Sigmoid colon (tissue), 7 donors: ENCODE data around the gene KCNQ2. TPM values are rescaled to one million over a fixed set of nuclear protein-coding genes. Genes with fewer than 3 reads are reported as not detected.

Source experiments
- DNase-seq: peaks from one replicate; pipeline ENCODE4 v3.0.0-alpha.2; 2019
- H3K27ac ChIP-seq, 4 donors: fragments of 200-600 bp; sonication (generic); one replicate each; pipeline ENCODE4 v1.5.1; 2016 to 2019; ENCODE audit warnings: mild to moderate bottlenecking in 1 of 4
- H3K27me3 ChIP-seq, 3 donors: fragments of 200-600 bp; sonication (generic); one replicate each; pipeline ENCODE4 v1.5.1; 2019; ENCODE audit warnings: mild to moderate bottlenecking in 1 of 3
- H3K36me3 ChIP-seq, 4 donors: fragments of 200-600 bp; sonication (generic); one replicate each; pipeline ENCODE4 v1.5.1; 2016 to 2019
- H3K4me1 ChIP-seq, 4 donors: fragments of 200-600 bp; sonication (generic); one replicate each; pipeline ENCODE4 v1.5.1; 2017 to 2019
- H3K4me3 ChIP-seq, 4 donors: fragments of 200-600 bp; sonication (generic); one replicate each; pipeline ENCODE4 v1.5.1; 2017 to 2019; ENCODE audit warnings: mild to moderate bottlenecking in 2 of 4, moderate library complexity in 1 of 4
- H3K9me3 ChIP-seq, 4 donors: fragments of 200-600 bp in 3 of 4; sonication (generic) in 3 of 4; one replicate each; pipeline versions ENCODE4 v1.5.1 to v1.6.1; 2013 to 2019
- CTCF ChIP-seq, 4 experiments: fragments of 450-650 bp in 3 of 4; fragments of 200-600 bp in 1 of 4; IDR thresholded peaks; one replicate each; pipeline ENCODE4 v1.5.1; 2016 to 2019; ENCODE audit warnings: antibody characterized with exemption in 4 of 4, mild to moderate bottlenecking in 3 of 4, moderate library complexity in 2 of 4
- EP300 ChIP-seq, 4 donors: sonication (generic); formaldehyde crosslinking; IDR thresholded peaks; one replicate each; pipeline ENCODE4 v1.6.1; 2017; ENCODE audit warnings: antibody characterized with exemption in 4 of 4
- POLR2A ChIP-seq, 2 donors: fragments of 450-650 bp; IDR thresholded peaks; one replicate each; pipeline ENCODE4 v1.6.1; 2016; ENCODE audit warnings: antibody characterized with exemption in 2 of 2, mild to moderate bottlenecking in 2 of 2, moderate library complexity in 2 of 2
- POLR2AphosphoS5 ChIP-seq, 4 donors: sonication (generic); formaldehyde crosslinking; IDR thresholded peaks; one replicate each; pipeline ENCODE4 v1.6.1; 2017; ENCODE audit warnings: antibody characterized with exemption in 4 of 4
- WGBS, 2 donors: extraction: QIAGEN DNeasy Blood & Tissue Kit; methylation state at CpG; one replicate each; pipeline ENCODE4 v1.1.7; 2013; 5-methylcytosine and 5-hydroxymethylcytosine counted together
- intact Hi-C: fragments of 100-400 bp; cut with DNase I; formaldehyde crosslinking; loops from one replicate; pipeline ENCODE4 v1.15.1; 2023
- polyA plus RNA-seq, 3 donors: library from polyadenylated mRNA; stranded (reverse); fragments of 200-250 nt; gene quantifications; one replicate each; pipeline ENCODE4 v1.2.3, GENCODE V29; 2013
- total RNA-seq, 4 donors: library from RNA; depleted of rRNA; stranded (reverse); fragments of >200 nt; gene quantifications; one replicate each; pipeline ENCODE4 v1.1.0, GENCODE V29; 2016
- donor health status: healthy with polysubstance abuse.
- donor health status: Bipolar disorder and iron deficiency.
- donor health status: healthy.

KCNQ2 gene
- total and polyA plus RNA-seq, 7 donors, result 0.83 to 4.2 (median 1.2) TPM; not detected in 3

GRCh38 chr20:63351326-63351700, 121.1 kb downstream of the KCNQ2 start:
- intact Hi-C loops, result no loop called here
- 87 to 88% methylated on average over 12 of the region's 12 CpGs for WGBS, 2 donors
- no peak overlapping the region for H3K4me3 ChIP-seq
- no peaks in the 10 kb centered on the region for H3K36me3 ChIP-seq
- no peaks in the 10 kb centered on the region for H3K9me3 ChIP-seq
- H3K27ac ChIP-seq, result no peak overlapping the region
- no peak for TF ChIP-seq CTCF (IDR thresholded peaks at IDR 0.05)
- TF ChIP-seq POLR2A (IDR thresholded peaks at IDR 0.05), result no peak
- no peak for TF ChIP-seq POLR2AphosphoS5 (IDR thresholded peaks at IDR 0.05)
- TF ChIP-seq EP300 (IDR thresholded peaks at IDR 0.05), result no peak
- peaks cover 0 to 9% (median 4%) of the 10 kb centered on the region in 4 donors for H3K4me1 ChIP-seq
- DNase-seq, result no peak
- H3K27me3 ChIP-seq, result peaks cover 0 to 56% (median 27%) of the 10 kb centered on the region in 3 donors

- H3K27ac ChIP-seq, result no peak overlapping the region
- H3K36me3 ChIP-seq, result no peaks in the 10 kb centered on the region
- intact Hi-C loops, result no loop called here
- H3K27me3 ChIP-seq, result peaks cover 0 to 59% (median 32%) of the 10 kb centered on the region in 3 donors
- H3K4me3 ChIP-seq, result no peak overlapping the region
- WGBS, 2 donors, result 80 to 93% methylated on average over 46 of the region's 46 CpGs
- no peak for TF ChIP-seq POLR2AphosphoS5 (IDR thresholded peaks at IDR 0.05)
- TF ChIP-seq CTCF (IDR thresholded peaks at IDR 0.05), result no peak
- no peak for TF ChIP-seq POLR2A (IDR thresholded peaks at IDR 0.05)
- no peak for TF ChIP-seq EP300 (IDR thresholded peaks at IDR 0.05)
- H3K4me1 ChIP-seq, result peaks cover 0 to 15% (median 4%) of the 10 kb centered on the region in 4 donors
- DNase-seq, result no peak
- no peaks in the 10 kb centered on the region for H3K9me3 ChIP-seq
Observed at GRCh38 chr20:63350597-63351325, 121.7 kb downstream of the KCNQ2 start.

Other genes with a start within 250 kb of the KCNQ2 start
- gene BIRC7, start 236.8 kb downstream of the KCNQ2 start, total RNA-seq, result 1 to 10 TPM in 1 of 4 donors, under 1 TPM in 1, not detected in 2; 0.71 to 1.2 TPM
- gene BIRC7, start 236.8 kb downstream of the KCNQ2 start, polyA plus RNA-seq, result under 1 TPM in 2 of 3 donors, not detected in 1; 0.15 to 0.60 TPM
- 1 to 10 TPM in 2 of 4 donors, under 1 TPM in 2; 0.33 to 4.4 (median 2.3) TPM for gene NKAIN4, start 218.2 kb downstream of the KCNQ2 start, total RNA-seq
- gene NKAIN4, start 218.2 kb downstream of the KCNQ2 start, polyA plus RNA-seq, result under 1 TPM in 1 of 3 donors, not detected in 2; 0.73 TPM
- gene ARFGAP1, start 199.8 kb downstream of the KCNQ2 start, total RNA-seq, result 10 to 100 TPM; 20.3 to 53.7 (median 34.4) TPM
- 100 to 1,000 TPM in 1 of 3 donors, 10 to 100 TPM in 2; 19.8 to 109 (median 24.3) TPM for gene ARFGAP1, start 199.8 kb downstream of the KCNQ2 start, polyA plus RNA-seq
- gene COL20A1, start 179.5 kb downstream of the KCNQ2 start, total RNA-seq, result not detected
- gene COL20A1, start 179.5 kb downstream of the KCNQ2 start, polyA plus RNA-seq, result under 1 TPM in 1 of 3 donors, not detected in 2; 0.07 TPM
- gene CHRNA4, start 111.3 kb downstream of the KCNQ2 start, total RNA-seq, result 1 to 10 TPM in 1 of 4 donors, not detected in 3; 1.1 TPM
- gene CHRNA4, start 111.3 kb downstream of the KCNQ2 start, polyA plus RNA-seq, result under 1 TPM in 1 of 3 donors, not detected in 2; 0.07 TPM
- 10 to 100 TPM in 2 of 4 donors, 1 to 10 TPM in 2; 4.6 to 14.3 (median 11.0) TPM for gene EEF1A2, start 26.4 kb upstream of the KCNQ2 start, total RNA-seq
- gene EEF1A2, start 26.4 kb upstream of the KCNQ2 start, polyA plus RNA-seq, result 1 to 10 TPM; 2.8 to 7.8 (median 4.2) TPM
- gene PPDPF, start 48.1 kb upstream of the KCNQ2 start, total RNA-seq, result 100 to 1,000 TPM in 3 of 4 donors, 10 to 100 TPM in 1; 82.8 to 244 (median 146) TPM
- gene PPDPF, start 48.1 kb upstream of the KCNQ2 start, polyA plus RNA-seq, result 1,000 to 10,000 TPM in 2 of 3 donors, 100 to 1,000 TPM in 1; 658 to 1,688 (median 1,153) TPM
- under 1 TPM in 2 of 4 donors, not detected in 2; 0.28 to 0.36 TPM for gene PTK6, start 64.7 kb upstream of the KCNQ2 start, total RNA-seq
- gene PTK6, start 64.7 kb upstream of the KCNQ2 start, polyA plus RNA-seq, result 10 to 100 TPM; 59.5 to 80.7 (median 73.3) TPM
- gene SRMS, start 75.1 kb upstream of the KCNQ2 start, total RNA-seq, result not detected
- 1 to 10 TPM in 1 of 3 donors, under 1 TPM in 1, not detected in 1; 0.19 to 2.4 TPM for gene SRMS, start 75.1 kb upstream of the KCNQ2 start, polyA plus RNA-seq
- gene FNDC11, start 81.5 kb upstream of the KCNQ2 start, total RNA-seq, result under 1 TPM; 0.16 to 0.55 (median 0.45) TPM
- under 1 TPM in 2 of 3 donors, not detected in 1; under 0.01 to 0.47 TPM for gene FNDC11, start 81.5 kb upstream of the KCNQ2 start, polyA plus RNA-seq
- 10 to 100 TPM in 3 of 4 donors, 1 to 10 TPM in 1; 9.5 to 48.1 (median 15.4) TPM for gene HELZ2, start 101.6 kb upstream of the KCNQ2 start, total RNA-seq
- gene HELZ2, start 101.6 kb upstream of the KCNQ2 start, polyA plus RNA-seq, result 10 to 100 TPM in 1 of 3 donors, 1 to 10 TPM in 2; 1.2 to 38.4 (median 3.5) TPM
- 1 to 10 TPM; 6.2 to 8.2 (median 8.0) TPM for gene GMEB2, start 154.4 kb upstream of the KCNQ2 start, total RNA-seq
- gene GMEB2, start 154.4 kb upstream of the KCNQ2 start, polyA plus RNA-seq, result 10 to 100 TPM in 1 of 3 donors, 1 to 10 TPM in 2; 6.0 to 15.1 (median 7.4) TPM
- 10 to 100 TPM; 14.6 to 22.1 (median 20.1) TPM for gene STMN3, start 180.8 kb upstream of the KCNQ2 start, total RNA-seq
- gene STMN3, start 180.8 kb upstream of the KCNQ2 start, polyA plus RNA-seq, result 10 to 100 TPM in 1 of 3 donors, 1 to 10 TPM in 2; 1.8 to 25.2 (median 6.6) TPM
- 10 to 100 TPM; 19.6 to 44.3 (median 31.4) TPM for gene RTEL1, start 185.7 kb upstream of the KCNQ2 start, total RNA-seq
- 10 to 100 TPM in 1 of 3 donors, 1 to 10 TPM in 2; 3.6 to 22.4 (median 9.0) TPM for gene RTEL1, start 185.7 kb upstream of the KCNQ2 start, polyA plus RNA-seq
- gene TNFRSF6B, start 224.0 kb upstream of the KCNQ2 start, total RNA-seq, result 10 to 100 TPM in 1 of 4 donors, 1 to 10 TPM in 3; 1.8 to 45.5 (median 4.2) TPM
- gene TNFRSF6B, start 224.0 kb upstream of the KCNQ2 start, polyA plus RNA-seq, result 100 to 1,000 TPM in 1 of 3 donors, 1 to 10 TPM in 2; 1.2 to 186 (median 4.8) TPM
- 10 to 100 TPM; 26.8 to 38.7 (median 28.8) TPM for gene ARFRP1, start 235.3 kb upstream of the KCNQ2 start, total RNA-seq
- gene ARFRP1, start 235.3 kb upstream of the KCNQ2 start, polyA plus RNA-seq, result 10 to 100 TPM; 39.1 to 70.2 (median 45.6) TPM
- gene ZGPAT, start 235.4 kb upstream of the KCNQ2 start, total RNA-seq, result 10 to 100 TPM; 18.5 to 22.5 (median 19.6) TPM
- gene ZGPAT, start 235.4 kb upstream of the KCNQ2 start, polyA plus RNA-seq, result 10 to 100 TPM; 24.0 to 44.9 (median 30.5) TPM